ENCODE data around the gene RAB31. TPM values are rescaled to one million over a fixed set of nuclear protein-coding genes. Genes with fewer than 3 reads are reported as not detected.

RAB31 gene
- total and polyA plus RNA-seq, 2 experiments from 2014 or later = 26.0 to 81.8 TPM

- Histone ChIP-seq H3K27ac (no peak overlapping the region), H2AFZ (no peak overlapping the region), H3K9me2 (replicated peaks; ENCODE audit: insufficient read depth) (no peaks in the 10 kb centered on the region), H3K9me3 (ENCODE audit: low read depth) (no peaks in the 10 kb centered on the region), H3K36me3 (replicated peaks; ENCODE audit: insufficient read depth, low read depth) (no peaks in the 10 kb centered on the region), H3K4me3 (no peak overlapping the region), H3K79me2 (no peaks in the 10 kb centered on the region), H4K20me1 (ENCODE audit: insufficient read depth, poor library complexity, severe bottlenecking) (no peaks in the 10 kb centered on the region), H3K27me3 (no peaks in the 10 kb centered on the region), H3K4me1 (ENCODE audit: insufficient read depth) (no peaks in the 10 kb centered on the region), H3K4me2 (no peak overlapping the region)
- DNase-seq (ENCODE audit: low spot score) = no peak
- TF ChIP-seq EZH2phosphoT487 (IDR thresholded peaks at IDR 0.05; ENCODE audit: low read depth, severe bottlenecking, unreplicated experiment) = no peak
- TF ChIP-seq EZH2 (IDR thresholded peaks at IDR 0.05; ENCODE audit: borderline replicate concordance) = no peak
- no peak for TF ChIP-seq CTCF (IDR thresholded peaks at IDR 0.05; ENCODE audit: poor library complexity)
- 63% methylated on average over 9 of the region's 9 CpGs for WGBS (ENCODE audit: low lambda C conversion rate, missing lambda C conversion rate)
Measured at GRCh38 chr18:9796935-9797549, 88.9 kb downstream of the RAB31 start.

GRCh38 chr18:9802175-9803062 is 94.3 kb downstream of the RAB31 start:
- Histone ChIP-seq H3K4me3 (no peak overlapping the region), H3K27me3 (no peaks in the 10 kb centered on the region), H3K9me3 (ENCODE audit: low read depth) (no peaks in the 10 kb centered on the region), H3K4me1 (ENCODE audit: insufficient read depth) (peaks cover 19% of the 10 kb centered on the region), H2AFZ (no peak overlapping the region), H3K36me3 (replicated peaks; ENCODE audit: insufficient read depth, low read depth) (no peaks in the 10 kb centered on the region), H3K4me2 (peak overlapping the region; percentile 10), H4K20me1 (ENCODE audit: insufficient read depth, poor library complexity, severe bottlenecking) (no peaks in the 10 kb centered on the region), H3K27ac (peak overlapping the region; percentile 3), H3K79me2 (no peaks in the 10 kb centered on the region), H3K9me2 (replicated peaks; ENCODE audit: insufficient read depth) (no peaks in the 10 kb centered on the region)
- 98% methylated on average over 4 of the region's 4 CpGs for WGBS (ENCODE audit: low lambda C conversion rate, missing lambda C conversion rate)
- DNase-seq (ENCODE audit: low spot score) = no peak
- TF ChIP-seq EZH2 (IDR thresholded peaks at IDR 0.05; ENCODE audit: borderline replicate concordance) = no peak
- no peak for TF ChIP-seq CTCF (IDR thresholded peaks at IDR 0.05; ENCODE audit: poor library complexity)
- no peak for TF ChIP-seq EZH2phosphoT487 (IDR thresholded peaks at IDR 0.05; ENCODE audit: low read depth, severe bottlenecking, unreplicated experiment)

GRCh38 chr18:9803063-9803697 is 95.1 kb downstream of the RAB31 start:
- Histone ChIP-seq H3K27ac (peak overlapping the region; percentile 3), H3K9me3 (ENCODE audit: low read depth) (no peaks in the 10 kb centered on the region), H3K27me3 (no peaks in the 10 kb centered on the region), H3K9me2 (replicated peaks; ENCODE audit: insufficient read depth) (no peaks in the 10 kb centered on the region), H2AFZ (no peak overlapping the region), H3K36me3 (replicated peaks; ENCODE audit: insufficient read depth, low read depth) (no peaks in the 10 kb centered on the region), H3K4me2 (peak overlapping the region; percentile 52), H3K79me2 (peaks cover 2% of the 10 kb centered on the region), H3K4me1 (ENCODE audit: insufficient read depth) (peaks cover 23% of the 10 kb centered on the region), H4K20me1 (ENCODE audit: insufficient read depth, poor library complexity, severe bottlenecking) (no peaks in the 10 kb centered on the region), H3K4me3 (no peak overlapping the region)
- WGBS (ENCODE audit: low lambda C conversion rate, missing lambda C conversion rate) = 56% methylated on average over 6 of the region's 6 CpGs
- TF ChIP-seq EZH2 (IDR thresholded peaks at IDR 0.05; ENCODE audit: borderline replicate concordance) = no peak
- TF ChIP-seq CTCF (IDR thresholded peaks at IDR 0.05; ENCODE audit: poor library complexity) = no peak
- no peak for TF ChIP-seq EZH2phosphoT487 (IDR thresholded peaks at IDR 0.05; ENCODE audit: low read depth, severe bottlenecking, unreplicated experiment)
- no peak for DNase-seq (ENCODE audit: low spot score)
